GM19239 (cell line): ENCODE data around the gene RUSF1.

Source experiments
- DNase-seq: peaks from one replicate; pipeline ENCODE4 v3.0.0; 2011; ENCODE audit warnings: low spot score; ENCODE audit not compliant: insufficient read length
- FAIRE-seq: peaks from 2 replicates; lab custom pipeline; 2011; peaks lifted over from hg19 to GRCh38; lab: Jason Lieb, UNC

The RUSF1 gene

GRCh38 chr16:31473264-31473984 lies 34.8 kb downstream of the RUSF1 start:
- DNase-seq (no peak), FAIRE-seq (no peak)

GRCh38 chr16:31472709-31473203 lies 35.4 kb downstream of the RUSF1 start:
- FAIRE-seq (no peak), DNase-seq (no peak)

GRCh38 chr16:31471875-31472708 lies 36.1 kb downstream of the RUSF1 start, which contains the start of gene TGFB1I1:
Gene TGFB1I1 (plus strand): TSS chr16:31472152. CDS start chr16:31472189, 37 bp downstream.
- DNase-seq, result no peak
- FAIRE-seq, result no peak

- no peak for DNase-seq
- no peak for FAIRE-seq
Observed at GRCh38 chr16:31471241-31471874, 36.8 kb downstream of the RUSF1 start.

GRCh38 chr16:31470615-31471014 lies 37.6 kb downstream of the RUSF1 start:
- FAIRE-seq, result no peak
- no peak for DNase-seq

GRCh38 chr16:31467858-31468257 lies 40.3 kb downstream of the RUSF1 start:
- no peak for FAIRE-seq

GRCh38 chr16:31467151-31467773 lies 40.9 kb downstream of the RUSF1 start:
- DNase-seq (no peak), FAIRE-seq (no peak)

More at GRCh38 chr16:31467858-31468257, 40.3 kb downstream of the RUSF1 start:
- no peak for DNase-seq

- no peak for FAIRE-seq
- no peak for DNase-seq
Observed at GRCh38 chr16:31466381-31466841, 41.8 kb downstream of the RUSF1 start.

- FAIRE-seq, result no peak
- DNase-seq, result peak; percentile 1
Observed at GRCh38 chr16:31465788-31466370, 42.3 kb downstream of the RUSF1 start.

GRCh38 chr16:31464781-31465260 lies 43.4 kb downstream of the RUSF1 start:
- FAIRE-seq, result no peak

GRCh38 chr16:31464348-31464769 lies 43.8 kb downstream of the RUSF1 start:
- FAIRE-seq (no peak), DNase-seq (no peak)

More at GRCh38 chr16:31464781-31465260, 43.4 kb downstream of the RUSF1 start:
- no peak for DNase-seq

GRCh38 chr16:31461921-31462804 lies 46.0 kb downstream of the RUSF1 start:
- no peak for FAIRE-seq
- no peak for DNase-seq

GRCh38 chr16:31461201-31461920 lies 46.8 kb downstream of the RUSF1 start:
- DNase-seq, result no peak
- no peak for FAIRE-seq

GRCh38 chr16:31460582-31461002 lies 47.6 kb downstream of the RUSF1 start:
- no peak for FAIRE-seq
- DNase-seq, result no peak

GRCh38 chr16:31459687-31460581 lies 48.3 kb downstream of the RUSF1 start:
- peak; percentile 80 for DNase-seq
- FAIRE-seq, result peak; percentile 95

GRCh38 chr16:31458844-31459686 lies 49.1 kb downstream of the RUSF1 start, which contains the start of gene ARMC5:
Gene ARMC5 (plus strand): TSS chr16:31459501. CDS start chr16:31459525, 24 bp downstream.
- DNase-seq (peak; percentile 71), FAIRE-seq (no peak)
